Activated B cell treated with CpG ODN at 0.5 μM for 24 hours (primary cell): ENCODE measurements around the gene TMBIM1. TPM values are rescaled to one million over a fixed set of nuclear protein-coding genes. Genes with fewer than 3 reads are reported as not detected.
A peak's percentile ranks its signal among the peaks of the same experiment; 100 is the strongest.

Source experiments
- ATAC-seq: fragments of 200-7000 bp; cut with Tn5 transposase; one replicate; pipeline ENCODE4 v1.10.0; 2021; ENCODE audit warnings: low read depth, mild to moderate bottlenecking, moderate library complexity
- CTCF ChIA-PET: fragments of 350-600 bp; sonication (Branson Sonifier 250); formaldehyde crosslinking; loops from one replicate; lab custom pipeline; 2021; ENCODE audit warnings: antibody characterized with exemption; lab: Charles Lee
- POLR2A ChIA-PET: fragments of 350-600 bp; sonication (Branson Sonifier 250); formaldehyde crosslinking; loops from one replicate; lab custom pipeline; 2021; ENCODE audit warnings: antibody characterized with exemption; lab: Charles Lee
- DNase-seq: peaks from one replicate; pipeline ENCODE4 v3.0.0; 2022
- H3K27ac Mint-ChIP-seq: one replicate; pipeline ENCODE4 v1.8.0; 2020; ENCODE audit warnings: mixed read lengths
- H3K27me3 Mint-ChIP-seq: one replicate; pipeline ENCODE4 v1.8.0; 2021; ENCODE audit warnings: mixed read lengths
- H3K36me3 Mint-ChIP-seq: one replicate; pipeline ENCODE4 v1.8.0; 2021; ENCODE audit warnings: low read depth, mixed read lengths
- H3K4me1 Mint-ChIP-seq: one replicate; pipeline ENCODE4 v1.8.0; 2021; ENCODE audit warnings: mixed read lengths
- H3K4me3 Mint-ChIP-seq: one replicate; pipeline ENCODE4 v1.8.0; 2020; ENCODE audit warnings: mild to moderate bottlenecking, mixed read lengths
- H3K9me3 Mint-ChIP-seq: one replicate; pipeline ENCODE4 v1.8.0; 2020; ENCODE audit warnings: mixed read lengths
- intact Hi-C: fragments of 100-400 bp; cut with micrococcal nuclease; formaldehyde crosslinking; loops from one replicate; pipeline ENCODE4 v1.15.1; 2024
- total RNA-seq: library from RNA; stranded (reverse); gene quantifications from 2 replicates; pipeline ENCODE4 v1.2.3, GENCODE V29; 2022
- TF ChIP-seq, protein P1 (sequence below): fragments of 200-600 bp; IDR thresholded peaks from one replicate; pipeline ENCODE4 v1.8.0; 2022; ENCODE audit warnings: antibody characterized with exemption, mild to moderate bottlenecking

The TMBIM1 gene
- total RNA-seq, 1 donor from 2014 or later, result 45.0 TPM

DNA sequence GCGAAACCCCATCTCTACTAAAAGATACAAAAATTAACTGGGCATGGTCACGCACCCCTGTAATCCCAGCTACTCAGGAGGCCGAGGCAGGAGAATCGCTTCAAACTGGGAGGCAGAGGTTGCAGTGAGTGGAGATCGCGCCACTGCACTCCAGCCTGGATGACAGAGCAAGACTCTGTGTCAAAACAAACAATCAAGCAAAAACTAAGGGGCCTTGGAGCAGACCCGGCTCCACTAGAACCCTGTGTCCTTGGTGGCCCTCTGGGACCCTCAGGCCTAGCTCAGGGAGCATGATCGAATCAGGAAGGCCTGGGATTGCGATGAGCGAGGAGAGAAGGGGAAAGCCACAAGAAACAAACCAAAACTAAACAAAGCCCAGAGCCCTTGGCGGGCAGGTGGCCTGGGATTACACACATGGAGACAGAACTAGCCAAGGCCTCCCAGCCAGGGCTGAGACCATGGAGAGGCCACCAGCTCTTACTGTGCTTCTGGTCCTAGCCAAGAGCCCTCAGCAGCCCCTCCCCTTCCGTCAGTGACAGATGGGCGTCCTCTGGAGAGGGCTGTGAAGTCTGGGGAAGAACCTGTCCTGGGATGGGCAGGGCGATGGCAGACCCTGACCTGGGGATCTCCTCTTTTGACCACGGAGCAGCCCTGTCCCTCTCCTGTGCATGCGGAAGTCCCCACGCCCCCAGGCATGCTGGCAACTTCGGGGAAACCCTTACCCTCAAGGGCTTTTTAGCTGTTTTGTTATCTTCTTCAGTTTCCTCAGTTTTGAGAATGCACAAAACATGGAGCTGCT, 36.9 kb upstream of the TMBIM1 start:
- ATAC-seq (peak; percentile 47), DNase-seq (no peak)
- peak overlapping the region; percentile 60 for H3K4me3 Mint-ChIP-seq
- peak overlapping the region; percentile 82 for H3K27ac Mint-ChIP-seq
- intact Hi-C loops, result no loop called here
- H3K36me3 Mint-ChIP-seq, result no peaks in the 10 kb centered on the region
- ChIA-PET CTCF (interaction anchor here (0.6 to 1.2 kb wide), 3 partner anchors 30 to 56 kb away, joined by 3 to 4 read pairs (median 3); no protein-coding TSS in a partner anchor), POLR2A (interaction anchor here (0.6 to 1.6 kb wide), 3 partner anchors 8 to 563 kb away, joined by 4 to 13 read pairs (median 4); no protein-coding TSS in a partner anchor)
- no peaks in the 10 kb centered on the region for H3K9me3 Mint-ChIP-seq
- H3K4me1 Mint-ChIP-seq, result peaks cover 54% of the 10 kb centered on the region
- peaks cover 1% of the 10 kb centered on the region for H3K27me3 Mint-ChIP-seq
- TF ChIP-seq, protein P1, sequence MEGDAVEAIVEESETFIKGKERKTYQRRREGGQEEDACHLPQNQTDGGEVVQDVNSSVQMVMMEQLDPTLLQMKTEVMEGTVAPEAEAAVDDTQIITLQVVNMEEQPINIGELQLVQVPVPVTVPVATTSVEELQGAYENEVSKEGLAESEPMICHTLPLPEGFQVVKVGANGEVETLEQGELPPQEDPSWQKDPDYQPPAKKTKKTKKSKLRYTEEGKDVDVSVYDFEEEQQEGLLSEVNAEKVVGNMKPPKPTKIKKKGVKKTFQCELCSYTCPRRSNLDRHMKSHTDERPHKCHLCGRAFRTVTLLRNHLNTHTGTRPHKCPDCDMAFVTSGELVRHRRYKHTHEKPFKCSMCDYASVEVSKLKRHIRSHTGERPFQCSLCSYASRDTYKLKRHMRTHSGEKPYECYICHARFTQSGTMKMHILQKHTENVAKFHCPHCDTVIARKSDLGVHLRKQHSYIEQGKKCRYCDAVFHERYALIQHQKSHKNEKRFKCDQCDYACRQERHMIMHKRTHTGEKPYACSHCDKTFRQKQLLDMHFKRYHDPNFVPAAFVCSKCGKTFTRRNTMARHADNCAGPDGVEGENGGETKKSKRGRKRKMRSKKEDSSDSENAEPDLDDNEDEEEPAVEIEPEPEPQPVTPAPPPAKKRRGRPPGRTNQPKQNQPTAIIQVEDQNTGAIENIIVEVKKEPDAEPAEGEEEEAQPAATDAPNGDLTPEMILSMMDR, result no peak

DNA sequence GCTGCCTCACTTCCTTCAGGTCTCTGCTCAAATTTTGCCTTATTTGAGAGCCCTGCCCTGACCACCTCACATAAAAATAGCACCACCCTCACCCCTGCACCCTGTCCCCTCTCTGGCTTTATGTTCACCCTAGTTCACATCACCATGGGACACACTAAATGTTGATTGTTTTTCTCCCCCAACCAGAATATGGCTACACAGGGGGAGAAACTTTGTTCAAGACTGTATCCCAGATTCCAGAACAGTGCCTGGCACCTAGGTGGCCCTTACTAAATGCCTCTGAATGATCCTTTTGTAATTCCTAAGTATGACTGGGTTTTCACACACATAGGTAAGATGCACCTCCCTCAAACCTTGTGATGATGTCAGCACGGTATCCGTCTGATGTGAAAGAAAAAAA, 36.0 kb upstream of the TMBIM1 start:
- no peak overlapping the region for H3K27ac Mint-ChIP-seq
- TF ChIP-seq, protein P1, result no peak
- ATAC-seq (no peak), DNase-seq (no peak)
- POLR2A ChIA-PET, result no interaction called here
- H3K27me3 Mint-ChIP-seq, result peaks cover 7% of the 10 kb centered on the region
- H3K9me3 Mint-ChIP-seq, result no peaks in the 10 kb centered on the region
- peaks cover 56% of the 10 kb centered on the region for H3K4me1 Mint-ChIP-seq
- H3K4me3 Mint-ChIP-seq, result no peak overlapping the region
- H3K36me3 Mint-ChIP-seq, result no peaks in the 10 kb centered on the region
- intact Hi-C loops, result no loop called here
- CTCF ChIA-PET, result interaction anchor here (1.6 kb wide), 1 partner anchor 28 kb away, joined by 6 read pairs; the partner anchor contains the start of gene CATIP

DNA sequence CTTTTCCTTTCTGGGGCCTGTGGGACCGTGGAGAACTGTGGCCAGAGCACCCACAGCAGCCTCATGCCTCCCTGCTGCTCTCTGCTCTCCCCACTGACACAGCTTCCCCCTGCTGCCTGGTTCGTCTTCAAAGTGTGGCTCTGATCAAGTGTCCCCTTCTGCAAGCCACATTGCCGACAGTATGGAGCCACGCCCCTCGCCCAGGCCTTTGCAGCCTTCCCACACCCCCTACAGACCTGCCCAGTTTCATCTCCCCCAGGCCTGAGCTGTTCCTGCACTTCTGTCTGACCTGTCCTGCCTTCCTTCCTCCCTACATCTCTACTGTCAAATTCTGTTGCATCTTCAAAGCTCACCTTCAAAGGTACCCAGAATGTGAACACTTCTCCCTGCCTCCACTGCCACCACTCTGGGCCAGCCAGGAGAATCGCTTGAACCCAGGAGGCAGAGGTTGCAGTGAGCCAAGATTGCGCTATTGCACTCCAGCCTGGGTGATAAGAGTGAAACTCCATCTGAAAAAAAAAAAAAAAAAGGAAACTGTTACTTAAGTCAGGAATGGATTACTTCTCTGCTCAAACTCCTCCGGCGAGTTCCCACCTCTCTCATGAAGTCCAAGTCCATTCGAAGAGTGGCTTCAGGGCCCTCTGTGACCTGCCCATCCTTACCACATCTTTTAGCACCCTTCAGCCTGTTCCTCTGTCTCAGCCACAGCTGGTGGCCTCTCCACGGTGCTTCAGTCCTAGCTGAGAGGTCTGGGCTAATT, 35.3 kb upstream of the TMBIM1 start:
- ATAC-seq (no peak), DNase-seq (no peak)
- Mint-ChIP-seq H3K4me3 (no peak overlapping the region), H3K27me3 (peaks cover 7% of the 10 kb centered on the region), H3K36me3 (no peaks in the 10 kb centered on the region), H3K27ac (no peak overlapping the region), H3K4me1 (peaks cover 50% of the 10 kb centered on the region), H3K9me3 (no peaks in the 10 kb centered on the region)
- POLR2A ChIA-PET, result no interaction called here
- CTCF ChIA-PET, result interaction anchor here (1.0 to 1.6 kb wide), 2 partner anchors 26 to 28 kb away, joined by 3 to 6 read pairs; partner anchors contain the start of gene CATIP
- TF ChIP-seq, protein P1, result no peak
- intact Hi-C loops, result no loop called here

DNA sequence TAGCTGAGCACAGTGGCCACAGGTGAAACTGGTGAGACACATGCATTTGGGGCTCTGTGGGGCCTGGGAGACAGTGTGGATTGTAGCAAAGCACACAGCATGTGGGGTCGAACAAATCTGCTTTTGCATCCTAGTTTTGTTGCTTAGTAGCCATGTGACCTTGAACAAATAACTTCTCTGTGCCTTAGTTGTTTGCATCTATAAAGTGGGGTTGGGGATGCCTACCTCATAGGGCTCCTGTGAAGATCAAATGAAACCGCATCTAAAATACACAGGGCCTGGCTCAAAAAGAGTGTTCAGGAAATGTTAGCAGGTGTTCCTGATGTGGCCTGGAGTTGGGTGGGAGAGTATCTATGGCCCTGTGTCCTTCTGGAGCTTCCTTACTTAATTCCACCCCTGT, 34.0 kb upstream of the TMBIM1 start:
- peaks cover 50% of the 10 kb centered on the region for H3K4me1 Mint-ChIP-seq
- DNase-seq, result no peak

More for the DNA sequence above, 34.0 kb upstream of the TMBIM1 start:
- ChIA-PET POLR2A (no interaction called here), CTCF (interaction anchor here (1.6 kb wide), 1 partner anchor 30 kb away, joined by 6 read pairs; the partner anchor contains the start of gene CATIP)
- ATAC-seq, result no peak
- H3K36me3 Mint-ChIP-seq, result no peaks in the 10 kb centered on the region
- H3K9me3 Mint-ChIP-seq, result no peaks in the 10 kb centered on the region
- intact Hi-C loops, result no loop called here
- H3K4me3 Mint-ChIP-seq, result no peak overlapping the region
- H3K27ac Mint-ChIP-seq, result no peak overlapping the region
- TF ChIP-seq, protein P1, result no peak
- peaks cover 7% of the 10 kb centered on the region for H3K27me3 Mint-ChIP-seq
